ENCODE measurements around the gene ATP11B.

Gene ATP11B

GRCh38 chr3:182940266-182940808 is 147.0 kb downstream of the ATP11B start:
- H3K27me3 ChIP-seq (ENCODE audit: control insufficient read depth, low read length): no peaks in the 10 kb centered on the region
- H3K79me2 ChIP-seq (ENCODE audit: control insufficient read depth, low read length): no peaks in the 10 kb centered on the region
- no peak overlapping the region for H3K4me3 ChIP-seq (ENCODE audit: low read length)
- H3K9me2 ChIP-seq (replicated peaks; ENCODE audit: control insufficient read depth, low read length): no peaks in the 10 kb centered on the region
- no peaks in the 10 kb centered on the region for H3K9me3 ChIP-seq (ENCODE audit: control insufficient read depth, insufficient read depth, low read length)
- peaks cover 41% of the 10 kb centered on the region for H3K4me1 ChIP-seq (ENCODE audit: control insufficient read depth, low read length)
- no peak overlapping the region for H3K27ac ChIP-seq (ENCODE audit: low read depth, low read length)
- no peak overlapping the region for H3K4me2 ChIP-seq (ENCODE audit: low read length)
- H4K20me1 ChIP-seq (ENCODE audit: control insufficient read depth, insufficient read depth, low read depth, low read length): no peaks in the 10 kb centered on the region
- TF ChIP-seq EZH2phosphoT487 (IDR thresholded peaks at IDR 0.05; ENCODE audit: borderline replicate concordance, low read length) (no peak), CTCF (IDR thresholded peaks at IDR 0.05; ENCODE audit: low read depth, low read length, poor library complexity, severe bottlenecking) (no peak)
- peaks cover 4% of the 10 kb centered on the region for H3F3A ChIP-seq (ENCODE audit: control insufficient read depth, insufficient read depth)
- H3K36me3 ChIP-seq (ENCODE audit: control insufficient read depth, low read length): peaks cover 9% of the 10 kb centered on the region

- H3K36me3 ChIP-seq (ENCODE audit: control insufficient read depth, low read length): peaks cover 22% of the 10 kb centered on the region
- H3K27ac ChIP-seq (ENCODE audit: low read depth, low read length): no peak overlapping the region
- TF ChIP-seq CTCF (IDR thresholded peaks at IDR 0.05; ENCODE audit: low read depth, low read length, poor library complexity, severe bottlenecking) (no peak), EZH2phosphoT487 (IDR thresholded peaks at IDR 0.05; ENCODE audit: borderline replicate concordance, low read length) (no peak)
Measured at GRCh38 chr3:182941719-182942118, 148.4 kb downstream of the ATP11B start.

GRCh38 chr3:182947888-182948287 is 154.6 kb downstream of the ATP11B start:
- peaks cover 41% of the 10 kb centered on the region for H3K36me3 ChIP-seq (ENCODE audit: control insufficient read depth, low read length)
- TF ChIP-seq CTCF (IDR thresholded peaks at IDR 0.05; ENCODE audit: low read depth, low read length, poor library complexity, severe bottlenecking): peak; percentile 26
- no peak for TF ChIP-seq EZH2phosphoT487 (IDR thresholded peaks at IDR 0.05; ENCODE audit: borderline replicate concordance, low read length)

More at GRCh38 chr3:182941719-182942118, 148.4 kb downstream of the ATP11B start:
- Histone ChIP-seq H4K20me1 (ENCODE audit: control insufficient read depth, insufficient read depth, low read depth, low read length) (no peaks in the 10 kb centered on the region), H3K4me1 (ENCODE audit: control insufficient read depth, low read length) (peaks cover 43% of the 10 kb centered on the region), H3K9me3 (ENCODE audit: control insufficient read depth, insufficient read depth, low read length) (no peaks in the 10 kb centered on the region), H3K79me2 (ENCODE audit: control insufficient read depth, low read length) (no peaks in the 10 kb centered on the region), H3K4me3 (ENCODE audit: low read length) (no peak overlapping the region), H3F3A (ENCODE audit: control insufficient read depth, insufficient read depth) (peaks cover 4% of the 10 kb centered on the region), H3K4me2 (ENCODE audit: low read length) (no peak overlapping the region), H3K9me2 (replicated peaks; ENCODE audit: control insufficient read depth, low read length) (no peaks in the 10 kb centered on the region), H3K27me3 (ENCODE audit: control insufficient read depth, low read length) (no peaks in the 10 kb centered on the region)

More at GRCh38 chr3:182947888-182948287, 154.6 kb downstream of the ATP11B start:
- no peaks in the 10 kb centered on the region for H3K27me3 ChIP-seq (ENCODE audit: control insufficient read depth, low read length)
- no peaks in the 10 kb centered on the region for H3K79me2 ChIP-seq (ENCODE audit: control insufficient read depth, low read length)
- no peak overlapping the region for H3K27ac ChIP-seq (ENCODE audit: low read depth, low read length)
- no peaks in the 10 kb centered on the region for H3K9me2 ChIP-seq (replicated peaks; ENCODE audit: control insufficient read depth, low read length)
- no peak overlapping the region for H3K4me3 ChIP-seq (ENCODE audit: low read length)
- H3K4me1 ChIP-seq (ENCODE audit: control insufficient read depth, low read length): peaks cover 19% of the 10 kb centered on the region
- H3K9me3 ChIP-seq (ENCODE audit: control insufficient read depth, insufficient read depth, low read length): no peaks in the 10 kb centered on the region
- no peaks in the 10 kb centered on the region for H3F3A ChIP-seq (ENCODE audit: control insufficient read depth, insufficient read depth)
- H3K4me2 ChIP-seq (ENCODE audit: low read length): no peak overlapping the region
- H4K20me1 ChIP-seq (ENCODE audit: control insufficient read depth, insufficient read depth, low read depth, low read length): no peaks in the 10 kb centered on the region
